ENCODE measurements around the gene MTMR12. TPM values are rescaled to one million over a fixed set of nuclear protein-coding genes. Genes with fewer than 3 reads are reported as not detected.
"Not testable (repeated sequence)": the region's sequence is repeated elsewhere in the genome, so short reads cannot be mapped to it uniquely, and the experiment has no call there.

Gene MTMR12
- total RNA-seq, 1 donor from 2014 or later, result 28.0 TPM

- no peak overlapping the region for H3K4me3 ChIP-seq (ENCODE audit: low read depth, low read length)
- no peaks in the 10 kb centered on the region for H3K36me3 ChIP-seq (ENCODE audit: control insufficient read depth, insufficient read depth, low read length)
- no peaks in the 10 kb centered on the region for H3K27me3 ChIP-seq (ENCODE audit: control insufficient read depth, insufficient read depth, low read length)
- DNase-seq (ENCODE audit: low read depth), result no peak
- no peak for TF ChIP-seq CTCF (IDR thresholded peaks at IDR 0.05; ENCODE audit: insufficient read depth, low read length, poor library complexity, severe bottlenecking)
Observed at GRCh38 chr5:32317041-32317440, 4.3 kb upstream of the MTMR12 start.

- no peak overlapping the region for H3K4me3 ChIP-seq (ENCODE audit: low read depth, low read length)
- DNase-seq (ENCODE audit: low read depth), result no peak
- H3K36me3 ChIP-seq (ENCODE audit: control insufficient read depth, insufficient read depth, low read length), result no peaks in the 10 kb centered on the region
- no peaks in the 10 kb centered on the region for H3K27me3 ChIP-seq (ENCODE audit: control insufficient read depth, insufficient read depth, low read length)
- no peak for TF ChIP-seq CTCF (IDR thresholded peaks at IDR 0.05; ENCODE audit: insufficient read depth, low read length, poor library complexity, severe bottlenecking)
Observed at GRCh38 chr5:32315221-32316014, 2.7 kb upstream of the MTMR12 start.

GRCh38 chr5:32314658-32315057, 1.9 kb upstream of the MTMR12 start:
- Histone ChIP-seq H3K36me3 (ENCODE audit: control insufficient read depth, insufficient read depth, low read length) (no peaks in the 10 kb centered on the region), H3K27me3 (ENCODE audit: control insufficient read depth, insufficient read depth, low read length) (no peaks in the 10 kb centered on the region), H3K4me3 (ENCODE audit: low read depth, low read length) (no peak overlapping the region)
- TF ChIP-seq CTCF (IDR thresholded peaks at IDR 0.05; ENCODE audit: insufficient read depth, low read length, poor library complexity, severe bottlenecking), result no peak
- no peak for DNase-seq (ENCODE audit: low read depth)

GRCh38 chr5:32314152-32314488, 1.4 kb upstream of the MTMR12 start:
- H3K27me3 ChIP-seq (ENCODE audit: control insufficient read depth, insufficient read depth, low read length); DNase-seq (ENCODE audit: low read depth); H3K4me3 ChIP-seq (ENCODE audit: low read depth, low read length); H3K36me3 ChIP-seq (ENCODE audit: control insufficient read depth, insufficient read depth, low read length): not testable (repeated sequence)

- peak overlapping the region; percentile 94 for H3K4me3 ChIP-seq (ENCODE audit: low read depth, low read length)
- H3K27me3 ChIP-seq (ENCODE audit: control insufficient read depth, insufficient read depth, low read length), result no peaks in the 10 kb centered on the region
- no peaks in the 10 kb centered on the region for H3K36me3 ChIP-seq (ENCODE audit: control insufficient read depth, insufficient read depth, low read length)
- DNase-seq (ENCODE audit: low read depth), result no peak
- no peak for TF ChIP-seq CTCF (IDR thresholded peaks at IDR 0.05; ENCODE audit: insufficient read depth, low read length, poor library complexity, severe bottlenecking)
Observed at GRCh38 chr5:32312197-32312594, 543 bp downstream of the MTMR12 start.

- DNase-seq (ENCODE audit: low read depth), result no peak
Observed at GRCh38 chr5:32311404-32312196, 1.1 kb downstream of the MTMR12 start.

More at GRCh38 chr5:32311404-32312196, 1.1 kb downstream of the MTMR12 start:
- Histone ChIP-seq H3K4me3 (ENCODE audit: low read depth, low read length) (peak overlapping the region; percentile 94), H3K36me3 (ENCODE audit: control insufficient read depth, insufficient read depth, low read length) (no peaks in the 10 kb centered on the region), H3K27me3 (ENCODE audit: control insufficient read depth, insufficient read depth, low read length) (no peaks in the 10 kb centered on the region)
- no peak for TF ChIP-seq CTCF (IDR thresholded peaks at IDR 0.05; ENCODE audit: insufficient read depth, low read length, poor library complexity, severe bottlenecking)

Data from kidney epithelial cell (primary cell).